Mucosa of descending colon (tissue), 3 donors: Measurements from ENCODE around the gene NCF2. TPM values are rescaled to one million over a fixed set of nuclear protein-coding genes. Genes with fewer than 3 reads are reported as not detected.

ENCODE experiments used
- ATAC-seq: fragments of 200-7000 bp; cut with Tn5 transposase; one replicate; pipeline ENCODE4 v1.9.1; 2020; ENCODE audit warnings: mild to moderate bottlenecking, moderate library complexity
- DNase-seq, 3 donors: peaks; one replicate each; pipeline ENCODE4 v3.0.0-alpha.2; 2020
- H3K36me3 ChIP-seq: fragments of 200-600 bp; one replicate; pipeline ENCODE4 v1.8.0; 2021; ENCODE audit warnings: low read depth, mild to moderate bottlenecking
- H3K4me1 ChIP-seq: fragments of 200-600 bp; one replicate; pipeline ENCODE4 v1.8.0; 2021; ENCODE audit warnings: low read depth, mild to moderate bottlenecking
- H3K4me3 ChIP-seq: fragments of 200-600 bp; one replicate; pipeline ENCODE4 v1.8.0; 2021; ENCODE audit warnings: mild to moderate bottlenecking
- H3K9me3 ChIP-seq: fragments of 200-600 bp; one replicate; pipeline ENCODE4 v1.8.0; 2021; ENCODE audit warnings: mild to moderate bottlenecking
- CTCF ChIP-seq: fragments of 200-600 bp; IDR thresholded peaks from one replicate; pipeline ENCODE4 v1.8.0; 2022; ENCODE audit warnings: antibody characterized with exemption, mild to moderate bottlenecking
- intact Hi-C, 2 donors: fragments of 100-400 bp; cut with DNase I in 1 of 2; cut with micrococcal nuclease in 1 of 2; formaldehyde crosslinking; loops; one replicate each; pipeline versions ENCODE4 v1.11.0 to v1.11.1; 2022; cut with DNase I, micrococcal nuclease
- total RNA-seq, 3 donors: library from RNA; stranded (reverse); fragmentation: NEBNext Ultra II Directional in 2 of 3; extraction: Animal tissue kit (Norgen Biotek cat#: 25700) in 2 of 3; gene quantifications; one replicate each; pipeline versions ENCODE4 v1.2.1 to v1.2.4, GENCODE V29; 2021 to 2023
- donor health status: DM: no; HTN: no; CAD: no; lungs with moderate emphysema.
- donor health status: DM: no; HTN: no; CAD: no.
- donor health status: DM: no; HTN: yes; CAD: no.

The NCF2 gene
- total RNA-seq, 3 donors from 2014 or later: 2.0 to 8.9 (median 8.3) TPM

- intact Hi-C loops: no loop called here
- Histone ChIP-seq H3K4me1 (no peaks in the 10 kb centered on the region), H3K36me3 (no peaks in the 10 kb centered on the region), H3K4me3 (no peak overlapping the region), H3K9me3 (no peaks in the 10 kb centered on the region)
- TF ChIP-seq CTCF: no peak
- DNase-seq (no peak), ATAC-seq (no peak)
These were observed 5.3 kb upstream of the NCF2 start for GRCh38 chr1:183595537-183595936.

- TF ChIP-seq CTCF: no peak
- intact Hi-C loops: no loop called here
- Histone ChIP-seq H3K4me3 (no peak overlapping the region), H3K4me1 (peaks cover 9% of the 10 kb centered on the region), H3K9me3 (no peaks in the 10 kb centered on the region), H3K36me3 (no peaks in the 10 kb centered on the region)
- DNase-seq (peak in 1 of 3 donors; percentile 14), ATAC-seq (peak; percentile 39)
These were observed 3.1 kb upstream of the NCF2 start for GRCh38 chr1:183593356-183593755.

GRCh38 chr1:183592733-183593132 lies 2.5 kb upstream of the NCF2 start:
- ATAC-seq (no peak), DNase-seq (no peak)
- H3K9me3 ChIP-seq: no peaks in the 10 kb centered on the region
- TF ChIP-seq CTCF: no peak
- intact Hi-C loops: no loop called here
- H3K4me3 ChIP-seq: no peak overlapping the region
- peaks cover 9% of the 10 kb centered on the region for H3K4me1 ChIP-seq
- no peaks in the 10 kb centered on the region for H3K36me3 ChIP-seq

- DNase-seq (no peak), ATAC-seq (peak; percentile 23)
- no peak for TF ChIP-seq CTCF
- no peaks in the 10 kb centered on the region for H3K9me3 ChIP-seq
- H3K4me1 ChIP-seq: peaks cover 9% of the 10 kb centered on the region
- no peaks in the 10 kb centered on the region for H3K36me3 ChIP-seq
- intact Hi-C loops: no loop called here
- H3K4me3 ChIP-seq: no peak overlapping the region
These were observed 400 bp downstream of the NCF2 start for GRCh38 chr1:183589874-183590243.

- intact Hi-C loops: no loop called here
- no peak overlapping the region for H3K4me3 ChIP-seq
- ATAC-seq (no peak), DNase-seq (no peak)
- TF ChIP-seq CTCF: no peak
- H3K9me3 ChIP-seq: no peaks in the 10 kb centered on the region
- H3K36me3 ChIP-seq: no peaks in the 10 kb centered on the region
- H3K4me1 ChIP-seq: peaks cover 9% of the 10 kb centered on the region
These were observed 875 bp downstream of the NCF2 start for GRCh38 chr1:183589384-183589783.

- peak in 2 of 3 donors; percentile 42 to 46 for DNase-seq
- TF ChIP-seq CTCF: no peak
- no peak overlapping the region for H3K4me3 ChIP-seq
- peak; percentile 82 for ATAC-seq
- H3K4me1 ChIP-seq: peaks cover 9% of the 10 kb centered on the region
- intact Hi-C loops: no loop called here
- no peaks in the 10 kb centered on the region for H3K36me3 ChIP-seq
- H3K9me3 ChIP-seq: no peaks in the 10 kb centered on the region
These were observed 1.4 kb downstream of the NCF2 start for GRCh38 chr1:183588827-183589226.
